DND-41 (cell line): ENCODE measurements around the gene AGPAT4.
"Not testable (repeated sequence)": the region's sequence is repeated elsewhere in the genome, so short reads cannot be mapped to it uniquely, and the experiment has no call there.

Experiments used
- ATAC-seq: fragments of 200-7000 bp; cut with Tn5 transposase; 3 replicates; pipeline ENCODE4 v1.9.1; 2021; ENCODE audit warnings: low read depth; ENCODE audit not compliant: insufficient read depth
- DNase-seq: peaks from one replicate; pipeline ENCODE4 v3.0.0-alpha.2; 2020
- H2AFZ ChIP-seq: 2 replicates; pipeline ENCODE4 v1.6.0; 2012; ENCODE audit warnings: low read depth, low read length
- H3K27ac ChIP-seq: 2 replicates; pipeline ENCODE4 v1.5.1; 2012; ENCODE audit warnings: low read length, inconsistent platforms
- H3K27me3 ChIP-seq: fragments of 200-600 bp; sonication (generic); 2 replicates; pipeline ENCODE4 v1.6.0; 2012; ENCODE audit warnings: low read length, mild to moderate bottlenecking, inconsistent platforms; ENCODE audit not compliant: insufficient read depth, poor library complexity
- H3K36me3 ChIP-seq: 2 replicates; pipeline ENCODE4 v1.5.1; 2012; ENCODE audit warnings: low read length, inconsistent platforms; ENCODE audit not compliant: insufficient read depth
- H3K4me1 ChIP-seq: 2 replicates; pipeline ENCODE4 v1.5.1; 2012; ENCODE audit warnings: mild to moderate bottlenecking, low read length; ENCODE audit not compliant: insufficient read depth
- H3K4me2 ChIP-seq: 2 replicates; pipeline ENCODE4 v1.6.0; 2012; ENCODE audit warnings: mild to moderate bottlenecking, moderate library complexity, low read length, inconsistent platforms; ENCODE audit not compliant: insufficient read depth
- H3K4me3 ChIP-seq, 2 experiments: fragments of 200-600 bp in 1 of 2; shearing (Covaris generic) in 1 of 2; 2 replicates each; pipeline ENCODE4 v1.5.1; 2012 to 2016; ENCODE audit warnings: inconsistent platforms in 2 of 2, low read length in 2 of 2, mild to moderate bottlenecking in 2 of 2, low read depth in 1 of 2, moderate library complexity in 1 of 2
- H3K79me2 ChIP-seq: 2 replicates; pipeline ENCODE4 v1.6.0; 2012; ENCODE audit warnings: low read length, inconsistent platforms; ENCODE audit not compliant: insufficient read depth
- H3K9ac ChIP-seq: 2 replicates; pipeline ENCODE4 v1.6.0; 2012; ENCODE audit warnings: low read depth, mild to moderate bottlenecking, inconsistent platforms, low read length, moderate library complexity
- H3K9me3 ChIP-seq: 2 replicates; pipeline ENCODE4 v1.5.1; 2012; ENCODE audit warnings: low read length, moderate library complexity, mild to moderate bottlenecking, inconsistent platforms; ENCODE audit not compliant: insufficient read depth, severe bottlenecking
- H4K20me1 ChIP-seq: 2 replicates; pipeline ENCODE4 v1.6.0; 2012; ENCODE audit warnings: low read length; ENCODE audit not compliant: insufficient read depth
- EZH2 ChIP-seq: IDR thresholded peaks from 3 replicates; pipeline ENCODE4 v1.6.1; 2012; ENCODE audit warnings: borderline replicate concordance, low read depth, mild to moderate bottlenecking, moderate library complexity, low read length, inconsistent platforms; ENCODE audit not compliant: severe bottlenecking
- TF ChIP-seq, protein P1 (sequence below): IDR thresholded peaks from 2 replicates; pipeline ENCODE4 v1.5.1; 2012; ENCODE audit warnings: borderline replicate concordance, low read length, moderate library complexity, mild to moderate bottlenecking; ENCODE audit not compliant: poor library complexity, severe bottlenecking; ENCODE audit errors: extremely low read depth

The AGPAT4 gene

DNA sequence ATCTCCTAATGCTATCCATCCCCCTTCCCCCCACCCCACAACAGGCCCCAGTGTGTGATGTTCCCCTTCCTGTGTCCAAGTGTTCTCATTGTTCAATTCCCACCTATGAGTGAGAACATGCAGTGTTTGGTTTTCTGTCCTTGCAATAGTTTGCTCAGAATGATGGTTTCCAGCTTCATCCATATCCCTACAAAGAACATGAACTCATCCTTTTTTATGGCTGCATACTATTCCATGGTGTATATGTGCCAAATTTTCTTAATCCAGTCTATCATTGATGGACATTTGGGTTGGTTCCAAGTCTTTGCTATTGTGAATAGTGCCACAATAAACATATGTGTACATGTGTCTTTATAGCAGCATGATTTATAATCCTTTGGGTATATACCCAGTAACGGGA is 101.1 kb downstream of the AGPAT4 start:
- not testable (repeated sequence) for H3K4me3 ChIP-seq, H3K79me2 ChIP-seq, H2AFZ ChIP-seq, H3K27ac ChIP-seq, H3K27me3 ChIP-seq, H3K4me2 ChIP-seq, ATAC-seq, H3K9ac ChIP-seq, H3K4me1 ChIP-seq, H3K36me3 ChIP-seq, H4K20me1 ChIP-seq, H3K9me3 ChIP-seq, DNase-seq

DNA sequence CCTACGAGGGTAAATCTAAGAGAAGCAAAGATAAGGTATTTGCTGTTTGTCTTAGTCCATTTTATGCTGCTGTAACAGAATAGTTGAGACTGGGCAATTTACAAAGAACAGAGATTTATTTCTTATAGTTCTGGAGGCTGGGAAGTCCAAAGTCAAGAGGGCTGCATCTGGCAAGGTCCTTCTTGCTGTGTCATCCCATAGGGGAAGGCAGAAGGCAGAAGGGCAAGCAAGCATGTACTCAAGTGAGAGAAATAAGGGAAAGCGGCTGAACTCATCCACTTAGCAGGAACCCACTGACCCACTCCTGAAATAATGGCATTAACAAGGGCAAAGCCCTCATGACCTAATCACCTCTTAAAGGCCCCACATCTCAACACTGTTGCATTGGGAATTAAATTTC is 102.7 kb downstream of the AGPAT4 start:
- Histone ChIP-seq H3K4me2 (no peak overlapping the region), H3K27me3 (no peaks in the 10 kb centered on the region), H4K20me1 (no peaks in the 10 kb centered on the region), H2AFZ (no peak overlapping the region), H3K9ac (no peak overlapping the region), H3K36me3 (no peaks in the 10 kb centered on the region), H3K4me3 (no peak overlapping the region), H3K4me1 (no peaks in the 10 kb centered on the region), H3K9me3 (no peaks in the 10 kb centered on the region), H3K79me2 (no peaks in the 10 kb centered on the region), H3K27ac (no peak overlapping the region)
- ATAC-seq, result no peak
- DNase-seq, result no peak
- TF ChIP-seq, protein P1, sequence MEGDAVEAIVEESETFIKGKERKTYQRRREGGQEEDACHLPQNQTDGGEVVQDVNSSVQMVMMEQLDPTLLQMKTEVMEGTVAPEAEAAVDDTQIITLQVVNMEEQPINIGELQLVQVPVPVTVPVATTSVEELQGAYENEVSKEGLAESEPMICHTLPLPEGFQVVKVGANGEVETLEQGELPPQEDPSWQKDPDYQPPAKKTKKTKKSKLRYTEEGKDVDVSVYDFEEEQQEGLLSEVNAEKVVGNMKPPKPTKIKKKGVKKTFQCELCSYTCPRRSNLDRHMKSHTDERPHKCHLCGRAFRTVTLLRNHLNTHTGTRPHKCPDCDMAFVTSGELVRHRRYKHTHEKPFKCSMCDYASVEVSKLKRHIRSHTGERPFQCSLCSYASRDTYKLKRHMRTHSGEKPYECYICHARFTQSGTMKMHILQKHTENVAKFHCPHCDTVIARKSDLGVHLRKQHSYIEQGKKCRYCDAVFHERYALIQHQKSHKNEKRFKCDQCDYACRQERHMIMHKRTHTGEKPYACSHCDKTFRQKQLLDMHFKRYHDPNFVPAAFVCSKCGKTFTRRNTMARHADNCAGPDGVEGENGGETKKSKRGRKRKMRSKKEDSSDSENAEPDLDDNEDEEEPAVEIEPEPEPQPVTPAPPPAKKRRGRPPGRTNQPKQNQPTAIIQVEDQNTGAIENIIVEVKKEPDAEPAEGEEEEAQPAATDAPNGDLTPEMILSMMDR, result no peak
- no peak for TF ChIP-seq EZH2

DNA sequence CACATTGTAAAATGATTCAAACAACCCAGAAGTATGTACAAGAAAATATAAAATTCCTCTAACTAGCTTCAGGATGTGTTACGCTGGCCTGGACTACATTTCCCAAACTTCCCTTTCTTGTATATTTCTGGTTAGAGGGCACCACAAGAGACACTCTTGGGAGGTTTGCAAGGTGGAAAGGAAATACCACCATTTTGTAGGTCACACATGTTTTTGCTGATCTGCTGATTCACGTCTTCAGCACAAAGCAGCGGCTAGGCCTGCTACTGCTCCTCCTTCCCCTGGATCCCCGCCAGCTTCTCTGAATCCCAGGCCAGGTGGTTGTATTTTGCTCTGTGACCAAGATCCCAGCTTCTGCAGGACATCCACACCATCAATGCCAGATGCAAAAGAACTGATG is 104.2 kb downstream of the AGPAT4 start:
- Histone ChIP-seq H3K4me2 (no peak overlapping the region), H3K4me3 (no peak overlapping the region), H3K4me1 (no peaks in the 10 kb centered on the region), H3K27ac (no peak overlapping the region), H3K9me3 (no peaks in the 10 kb centered on the region), H3K27me3 (no peaks in the 10 kb centered on the region), H2AFZ (no peak overlapping the region), H3K79me2 (no peaks in the 10 kb centered on the region), H3K36me3 (no peaks in the 10 kb centered on the region), H3K9ac (no peak overlapping the region), H4K20me1 (no peaks in the 10 kb centered on the region)
- TF ChIP-seq EZH2, result no peak
- TF ChIP-seq, protein P1, result no peak
- DNase-seq, result no peak
- ATAC-seq, result peak; percentile 37; the same call in 1 of the 3 replicates

DNA sequence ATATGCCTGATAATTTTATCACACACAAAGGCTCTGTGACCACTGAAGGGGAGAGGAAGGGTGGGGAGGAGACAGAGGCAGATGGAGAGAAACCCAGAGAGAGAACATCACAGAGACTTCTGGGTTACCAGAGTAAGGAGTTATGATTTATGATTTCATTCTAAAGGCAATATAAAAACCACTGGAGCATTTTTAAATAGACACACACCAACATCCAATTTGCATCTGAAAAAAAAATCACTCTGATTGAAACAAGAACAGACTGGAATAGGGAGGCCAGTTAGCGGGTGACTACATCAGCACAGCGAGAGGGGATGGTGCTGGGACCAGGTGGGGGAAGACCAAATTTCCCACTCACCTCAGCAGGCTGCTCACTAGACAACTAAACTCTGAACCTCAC is 104.8 kb downstream of the AGPAT4 start:
- H3K4me1 ChIP-seq, result no peaks in the 10 kb centered on the region
- no peak overlapping the region for H3K4me2 ChIP-seq
- DNase-seq (no peak), ATAC-seq (no peak)
- H3K79me2 ChIP-seq, result no peaks in the 10 kb centered on the region
- H3K36me3 ChIP-seq, result no peaks in the 10 kb centered on the region
- no peak for TF ChIP-seq EZH2
- TF ChIP-seq, protein P1, result no peak
- H4K20me1 ChIP-seq, result no peaks in the 10 kb centered on the region
- no peak overlapping the region for H3K9ac ChIP-seq
- H3K4me3 ChIP-seq, result no peak overlapping the region
- H3K27me3 ChIP-seq, result no peaks in the 10 kb centered on the region
- H3K9me3 ChIP-seq, result no peaks in the 10 kb centered on the region
- no peak overlapping the region for H3K27ac ChIP-seq
- no peak overlapping the region for H2AFZ ChIP-seq
